K562 (cell line): ENCODE data around the gene PCBP4. TPM values are rescaled to one million over a fixed set of nuclear protein-coding genes. Genes with fewer than 3 reads are reported as not detected.

Experiments used
- NCOR1 ChIP-seq: fragments of 450-650 bp; IDR thresholded peaks from 2 replicates; pipeline ENCODE4 v1.6.1; 2016; ENCODE audit warnings: mild to moderate bottlenecking, moderate library complexity
- PCBP1 ChIP-seq: fragments of 200-400 bp; formaldehyde crosslinking; IDR thresholded peaks from 2 replicates; pipeline ENCODE4 v1.6.1; 2018; ENCODE audit warnings: mild to moderate bottlenecking, low read depth, low read length; ENCODE audit not compliant: poor library complexity, severe bottlenecking
- ZNF584 ChIP-seq: fragments of 200-800 bp; sonication (Bioruptor generic); IDR thresholded peaks from 2 replicates; pipeline ENCODE4 v1.6.1; 2016; ENCODE audit warnings: low read depth, mild to moderate bottlenecking, missing genetic modification characterization, missing compliant biosample characterization
- ZNF717 ChIP-seq: fragments of 250-450 bp; sonication (Bioruptor Pico); IDR thresholded peaks from 2 replicates; pipeline ENCODE4 v1.5.0; 2021
- polyA plus RNA-seq, 8 experiments: library from polyadenylated mRNA; depleted of rRNA in 4 of 8; stranded (reverse) in 5 of 8; unstranded in 3 of 8; fragments of >200 nt; fragmentation: Nextera tagmentation in 2 of 8; fragmentation: Illumina TruSeq in 1 of 8; extraction: Ambion mirVana in 2 of 8; extraction: Trizol in 1 of 8; gene quantifications; 2 replicates each; pipeline versions ENCODE4 v1.2.1 to v1.2.3, GENCODE V29; 2011 to 2014; ENCODE audit warnings: inconsistent platforms in 1 of 8, missing spikeins in 1 of 8
- total RNA-seq, 7 experiments: library from RNA; depleted of rRNA in 6 of 7; stranded (reverse); fragments of >200 nt in 6 of 7; fragmentation: Illumina TruSeq in 2 of 7; extraction: Trizol in 2 of 7; gene quantifications; 2 replicates each; pipeline versions ENCODE4 v1.2.1 to v1.2.3, GENCODE V29; 2011 to 2021; ENCODE audit warnings: low replicate concordance in 1 of 7
- TF ChIP-seq, protein P1 (sequence below): fragments of 450-650 bp; IDR thresholded peaks from 2 replicates; pipeline ENCODE4 v1.6.1; 2016; ENCODE audit warnings: low read depth

The PCBP4 gene
- total and polyA plus RNA-seq, 9 of the 15 experiments (the other 6 are each of a cell fraction or from before 2014, with no cell fraction given): 0.06 to 5.8 (median 2.6) TPM

- TF ChIP-seq, protein P1, sequence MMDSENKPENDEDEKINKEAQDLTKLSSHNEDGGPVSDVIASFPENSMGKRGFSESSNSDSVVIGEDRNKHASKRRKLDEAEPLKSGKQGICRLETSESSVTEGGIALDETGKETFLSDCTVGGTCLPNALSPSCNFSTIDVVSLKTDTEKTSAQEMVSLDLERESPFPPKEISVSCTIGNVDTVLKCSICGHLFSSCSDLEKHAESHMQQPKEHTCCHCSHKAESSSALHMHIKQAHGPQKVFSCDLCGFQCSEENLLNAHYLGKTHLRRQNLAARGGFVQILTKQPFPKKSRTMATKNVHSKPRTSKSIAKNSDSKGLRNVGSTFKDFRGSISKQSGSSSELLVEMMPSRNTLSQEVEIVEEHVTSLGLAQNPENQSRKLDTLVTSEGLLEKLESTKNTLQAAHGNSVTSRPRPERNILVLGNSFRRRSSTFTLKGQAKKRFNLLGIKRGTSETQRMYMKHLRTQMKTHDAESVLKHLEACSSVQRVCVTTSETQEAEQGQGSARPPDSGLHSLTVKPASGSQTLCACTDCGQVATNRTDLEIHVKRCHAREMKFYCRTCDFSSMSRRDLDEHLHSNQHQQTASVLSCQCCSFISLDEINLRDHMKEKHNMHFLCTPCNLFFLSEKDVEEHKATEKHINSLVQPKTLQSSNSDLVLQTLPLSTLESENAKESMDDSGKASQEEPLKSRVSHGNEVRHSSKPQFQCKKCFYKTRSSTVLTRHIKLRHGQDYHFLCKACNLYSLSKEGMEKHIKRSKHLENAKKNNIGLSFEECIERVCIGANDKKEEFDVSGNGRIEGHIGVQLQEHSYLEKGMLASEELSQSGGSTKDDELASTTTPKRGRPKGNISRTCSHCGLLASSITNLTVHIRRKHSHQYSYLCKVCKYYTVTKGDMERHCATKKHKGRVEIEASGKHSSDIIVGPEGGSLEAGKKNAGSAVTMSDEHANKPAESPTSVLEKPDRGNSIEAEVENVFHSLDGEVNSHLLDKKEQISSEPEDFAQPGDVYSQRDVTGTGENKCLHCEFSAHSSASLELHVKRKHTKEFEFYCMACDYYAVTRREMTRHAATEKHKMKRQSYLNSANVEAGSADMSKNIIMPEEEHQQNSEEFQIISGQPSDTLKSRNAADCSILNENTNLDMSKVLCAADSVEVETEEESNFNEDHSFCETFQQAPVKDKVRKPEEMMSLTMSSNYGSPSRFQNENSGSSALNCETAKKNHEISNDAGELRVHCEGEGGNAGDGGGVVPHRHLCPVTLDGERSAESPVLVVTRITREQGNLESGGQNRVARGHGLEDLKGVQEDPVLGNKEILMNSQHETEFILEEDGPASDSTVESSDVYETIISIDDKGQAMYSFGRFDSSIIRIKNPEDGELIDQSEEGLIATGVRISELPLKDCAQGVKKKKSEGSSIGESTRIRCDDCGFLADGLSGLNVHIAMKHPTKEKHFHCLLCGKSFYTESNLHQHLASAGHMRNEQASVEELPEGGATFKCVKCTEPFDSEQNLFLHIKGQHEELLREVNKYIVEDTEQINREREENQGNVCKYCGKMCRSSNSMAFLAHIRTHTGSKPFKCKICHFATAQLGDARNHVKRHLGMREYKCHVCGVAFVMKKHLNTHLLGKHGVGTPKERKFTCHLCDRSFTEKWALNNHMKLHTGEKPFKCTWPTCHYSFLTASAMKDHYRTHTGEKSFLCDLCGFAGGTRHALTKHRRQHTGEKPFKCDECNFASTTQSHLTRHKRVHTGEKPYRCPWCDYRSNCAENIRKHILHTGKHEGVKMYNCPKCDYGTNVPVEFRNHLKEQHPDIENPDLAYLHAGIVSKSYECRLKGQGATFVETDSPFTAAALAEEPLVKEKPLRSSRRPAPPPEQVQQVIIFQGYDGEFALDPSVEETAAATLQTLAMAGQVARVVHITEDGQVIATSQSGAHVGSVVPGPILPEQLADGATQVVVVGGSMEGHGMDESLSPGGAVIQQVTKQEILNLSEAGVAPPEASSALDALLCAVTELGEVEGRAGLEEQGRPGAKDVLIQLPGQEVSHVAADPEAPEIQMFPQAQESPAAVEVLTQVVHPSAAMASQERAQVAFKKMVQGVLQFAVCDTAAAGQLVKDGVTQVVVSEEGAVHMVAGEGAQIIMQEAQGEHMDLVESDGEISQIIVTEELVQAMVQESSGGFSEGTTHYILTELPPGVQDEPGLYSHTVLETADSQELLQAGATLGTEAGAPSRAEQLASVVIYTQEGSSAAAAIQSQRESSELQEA: no peak
- no peak for TF ChIP-seq ZNF717 (CRISPR knock-in tag)
- no peak for TF ChIP-seq PCBP1
- no peak for TF ChIP-seq ZNF584 (CRISPR knock-in tag)
- no peak for TF ChIP-seq NCOR1
Observed at GRCh38 chr3:51978143-51978502, 10.9 kb upstream of the PCBP4 start (continued).
